Cerebellar nuclear complex (tissue), 1 donor: Measurements from ENCODE around the gene PANX1.
"Not testable (repeated sequence)": the region's sequence is repeated elsewhere in the genome, so short reads cannot be mapped to it uniquely, and the experiment has no call there.

ENCODE experiments used
- DNase-seq, 2 experiments: peaks; one replicate each; lab custom pipeline; 2025; lab: John Stamatoyannopoulos, UW

PANX1 gene

GRCh38 chr11:94150056-94150455 lies 21.4 kb downstream of the PANX1 start:
- no peak for DNase-seq

- no peak for DNase-seq
These were observed 22.4 kb downstream of the PANX1 start for GRCh38 chr11:94150704-94151685.

GRCh38 chr11:94151903-94152677 lies 23.4 kb downstream of the PANX1 start:
- no peak for DNase-seq

GRCh38 chr11:94152678-94153065 lies 24.0 kb downstream of the PANX1 start:
- no peak for DNase-seq

GRCh38 chr11:94153320-94153719 lies 24.7 kb downstream of the PANX1 start:
- no peak for DNase-seq

- DNase-seq, result no peak
These were observed 25.6 kb downstream of the PANX1 start for GRCh38 chr11:94154095-94154856.

GRCh38 chr11:94157339-94157738 lies 28.7 kb downstream of the PANX1 start:
- not testable (repeated sequence) for DNase-seq

GRCh38 chr11:94168882-94169281 lies 40.2 kb downstream of the PANX1 start:
- DNase-seq, result no peak

- no peak for DNase-seq
These were observed 40.9 kb downstream of the PANX1 start for GRCh38 chr11:94169516-94169915.

GRCh38 chr11:94169930-94170545 lies 41.4 kb downstream of the PANX1 start:
- no peak for DNase-seq

GRCh38 chr11:94170953-94171352 lies 42.3 kb downstream of the PANX1 start:
- DNase-seq, result no peak

GRCh38 chr11:94171693-94172440 lies 43.2 kb downstream of the PANX1 start:
- no peak for DNase-seq

- no peak for DNase-seq
These were observed 46.9 kb downstream of the PANX1 start for GRCh38 chr11:94175535-94175934.

- no peak for DNase-seq
These were observed 49.7 kb downstream of the PANX1 start for GRCh38 chr11:94178331-94178730.

GRCh38 chr11:94179696-94180095 lies 51.1 kb downstream of the PANX1 start:
- no peak for DNase-seq

- DNase-seq, result no peak
These were observed 52.9 kb downstream of the PANX1 start for GRCh38 chr11:94181526-94181925.

- DNase-seq, result no peak
These were observed 53.3 kb downstream of the PANX1 start for GRCh38 chr11:94181943-94182342.

- DNase-seq, result no peak
These were observed 54.7 kb downstream of the PANX1 start for GRCh38 chr11:94183251-94183885.

GRCh38 chr11:94183886-94184264 lies 55.2 kb downstream of the PANX1 start:
- DNase-seq, result peak in 1 of 2 experiments; percentile 72

GRCh38 chr11:94184362-94184761 lies 55.7 kb downstream of the PANX1 start:
- DNase-seq, result no peak
